Measurements from ENCODE around the gene SORBS1. TPM values are rescaled to one million over a fixed set of nuclear protein-coding genes. Genes with fewer than 3 reads are reported as not detected.

Gene SORBS1
- total and polyA plus RNA-seq, 2 of the 13 experiments (the other 11 are each of a cell fraction or from before 2014, with no cell fraction given), result 16.8 to 39.8 TPM

DNA sequence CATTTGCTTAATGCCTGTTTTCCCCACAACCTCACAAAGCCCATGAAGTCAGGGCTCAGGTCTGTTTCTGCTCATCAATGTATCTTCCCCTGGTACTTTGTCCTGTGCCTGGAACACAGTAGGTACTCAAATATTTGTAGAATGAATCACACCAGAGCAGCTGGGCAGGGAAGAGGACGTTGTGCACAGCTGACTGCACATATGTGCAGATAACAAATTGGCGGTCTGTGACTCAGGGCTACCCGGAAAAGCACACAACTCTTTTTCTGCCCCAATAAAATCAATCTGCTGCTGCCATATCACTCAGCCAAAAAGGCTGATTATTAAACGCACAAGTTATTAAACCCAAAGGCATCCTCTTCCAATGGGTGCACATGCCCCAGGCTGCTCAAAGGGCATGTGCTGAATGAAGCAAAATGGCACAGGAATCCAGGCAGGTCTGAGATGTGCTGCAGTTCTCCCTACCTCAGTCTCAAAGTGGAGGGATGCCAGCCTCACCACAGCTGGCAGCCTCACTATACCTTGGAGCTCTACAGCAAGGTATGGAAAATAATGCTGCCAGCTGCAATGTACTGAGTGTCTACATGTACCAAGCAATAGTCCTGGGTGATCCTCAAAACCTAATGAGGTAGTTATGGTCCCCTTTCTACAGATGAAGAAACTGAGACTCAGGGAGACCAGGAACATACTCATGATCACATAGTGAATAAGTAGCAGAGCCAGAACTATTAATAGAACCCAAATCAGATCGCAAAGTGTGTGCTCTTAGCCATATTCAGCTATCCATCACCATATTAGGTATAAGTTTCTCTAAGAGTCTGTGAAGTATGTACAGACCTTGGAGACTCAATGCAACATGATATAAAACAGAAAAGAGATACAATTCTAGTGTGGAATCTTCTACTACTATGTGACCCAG is 43.4 kb downstream of the SORBS1 start:
- Histone ChIP-seq H3K79me2 (ENCODE audit: insufficient read depth, low read length) (peaks cover 66% of the 10 kb centered on the region), H3K27ac (ENCODE audit: extremely low read length, insufficient read depth, low read length) (no peak overlapping the region), H3K4me2 (ENCODE audit: low read depth, low read length) (no peak overlapping the region), H3K27me3 (ENCODE audit: control insufficient read depth in 1 of 2, insufficient read depth in 2 of 2, low read length in 2 of 2) (no peaks in the 10 kb centered on the region), H3K4me3 (replicated peaks in 1 of 3; ENCODE audit: insufficient read depth in 1 of 3, low read depth in 2 of 3, low read length in 3 of 3) (no peak overlapping the region), H3K9me3 (ENCODE audit: low read length) (no peaks in the 10 kb centered on the region), H3K9ac (ENCODE audit: insufficient read depth, low read depth, low read length) (no peak overlapping the region), H2AFZ (ENCODE audit: low read length) (no peak overlapping the region), H4K20me1 (ENCODE audit: insufficient read depth, low read length) (no peaks in the 10 kb centered on the region), H3K36me3 (replicated peaks in 1 of 2; ENCODE audit: control insufficient read depth in 1 of 2, insufficient read depth in 2 of 2, low read length in 2 of 2) (no peaks in the 10 kb centered on the region; a peak in 1 of 5 replicates), H3K4me1 (ENCODE audit: insufficient read depth, low read length) (peaks cover 71% of the 10 kb centered on the region)
- intact Hi-C loops (cut with micrococcal nuclease; ENCODE audit: unreplicated experiment), result no loop called here
- ChIA-PET CTCF (ENCODE audit: low intra/inter-chr PET ratio, low total read pairs) (no interaction called here), POLR2A (interaction anchor here (1.2 kb wide), 1 partner anchor 42 kb away, joined by 3 read pairs; no protein-coding TSS in a partner anchor)
- peak; percentile 69 for ATAC-seq
- WGBS (ENCODE audit: low lambda C conversion rate), result 50% methylated on average over 5 of the region's 5 CpGs
- BruUV-seq (replicated peaks), result no TSS peak
- in situ Hi-C loops (cut with HindIII; ENCODE audit: extremely low pct_ligation_motif_present, low pct_unique_long_range_greater_than_20kb), result no loop called here
- peak; percentile 60 for FAIRE-seq
- DNase-seq (ENCODE audit: low spot score), result peak; percentile 70
- TF ChIP-seq XRCC5 (optimal IDR thresholded peaks at IDR 0.05; ENCODE audit: low read length) (no peak), PAF1 (CRISPR knock-in tag; IDR thresholded peaks at IDR 0.05) (no peak), ETV5 (CRISPR knock-in tag; IDR thresholded peaks at IDR 0.05; ENCODE audit: borderline replicate concordance) (peak; percentile 17; the same call in 1 of the 2 replicates), DNMT1 (CRISPR knock-in tag; IDR thresholded peaks at IDR 0.05) (no peak), ZNF335 (CRISPR knock-in tag; IDR thresholded peaks at IDR 0.05) (no peak), USF2 (IDR thresholded peaks at IDR 0.05; ENCODE audit: low read depth, low read length) (no peak), USF2 (CRISPR knock-in tag; IDR thresholded peaks at IDR 0.05; ENCODE audit: borderline replicate concordance) (no peak), POGZ (CRISPR knock-in tag; IDR thresholded peaks at IDR 0.05) (peak; percentile 69), NFAT5 (CRISPR knock-in tag; IDR thresholded peaks at IDR 0.05) (no peak), NR3C1 (CRISPR knock-in tag; IDR thresholded peaks at IDR 0.05) (no peak), HNF4A (CRISPR knock-in tag; IDR thresholded peaks at IDR 0.05) (peak; percentile 10; the same call in 1 of the 2 replicates), SIX4 (CRISPR knock-in tag; IDR thresholded peaks at IDR 0.05) (no peak), TFAP4 (IDR thresholded peaks at IDR 0.05; ENCODE audit: borderline replicate concordance, low read depth) (peak; percentile 97), TRIM24 (CRISPR knock-in tag; IDR thresholded peaks at IDR 0.05) (no peak), ZNF772 (CRISPR knock-in tag; IDR thresholded peaks at IDR 0.05) (no peak), ZBTB38 (CRISPR knock-in tag; IDR thresholded peaks at IDR 0.05) (peak; percentile 76), PHF8 (CRISPR knock-in tag; IDR thresholded peaks at IDR 0.05) (no peak)
